WTC11 (cell line): ENCODE results near the gene LOXL1. TPM values are rescaled to one million over a fixed set of nuclear protein-coding genes. Genes with fewer than 3 reads are reported as not detected.

Experiments used
- ATAC-seq: fragments of 200-7000 bp; cut with Tn5 transposase; 2 replicates; pipeline ENCODE4 v1.10.0; 2021; ENCODE audit warnings: mild to moderate bottlenecking, moderate library complexity
- CTCF ChIA-PET: fragments of 300-600 bp; sonication (Branson Sonifier 250); formaldehyde crosslinking; loops from one replicate; lab custom pipeline; 2021; ENCODE audit warnings: antibody characterized with exemption; lab: Charles Lee
- POLR2A ChIA-PET: fragments of 350-600 bp; sonication (Branson Sonifier 250); formaldehyde crosslinking; loops from one replicate; lab custom pipeline; 2021; ENCODE audit warnings: antibody characterized with exemption; lab: Charles Lee
- DNase-seq: peaks from one replicate; pipeline ENCODE4 v3.0.0; 2021; ENCODE audit warnings: low spot score
- H3K27ac Mint-ChIP-seq: 2 replicates; pipeline ENCODE4 v1.8.0; 2021; ENCODE audit warnings: mixed read lengths
- H3K27me3 Mint-ChIP-seq: 2 replicates; pipeline ENCODE4 v1.8.0; 2021; ENCODE audit warnings: low read depth, mild to moderate bottlenecking, moderate library complexity, mixed read lengths
- H3K36me3 Mint-ChIP-seq: 2 replicates; pipeline ENCODE4 v1.8.0; 2021; ENCODE audit warnings: mixed read lengths
- H3K4me1 Mint-ChIP-seq: 2 replicates; pipeline ENCODE4 v1.8.0; 2022; ENCODE audit warnings: mixed read lengths
- H3K4me3 Mint-ChIP-seq: 2 replicates; pipeline ENCODE4 v1.8.0; 2021; ENCODE audit warnings: mild to moderate bottlenecking, moderate library complexity, mixed read lengths
- H3K9me3 Mint-ChIP-seq: 2 replicates; pipeline ENCODE4 v1.8.0; 2021; ENCODE audit warnings: mixed read lengths
- CREB1 ChIP-seq: sonication (generic); formaldehyde crosslinking; IDR thresholded peaks from 2 replicates; pipeline ENCODE4 v1.8.0; 2023; ENCODE audit warnings: mild to moderate bottlenecking, missing genetic modification reagents
- MAX ChIP-seq: sonication (generic); formaldehyde crosslinking; IDR thresholded peaks from 2 replicates; pipeline ENCODE4 v1.8.0; 2022; ENCODE audit warnings: mild to moderate bottlenecking, missing genetic modification reagents
- NR2C2 ChIP-seq: sonication (generic); formaldehyde crosslinking; IDR thresholded peaks from 2 replicates; pipeline ENCODE4 v1.8.0; 2022; ENCODE audit warnings: mild to moderate bottlenecking, missing genetic modification reagents
- PRRX2 ChIP-seq: fragments of 250-450 bp; sonication (Bioruptor Pico); IDR thresholded peaks from 2 replicates; pipeline ENCODE4 v1.8.0; 2021; ENCODE audit warnings: mild to moderate bottlenecking
- SP1 ChIP-seq: sonication (generic); formaldehyde crosslinking; conservative IDR thresholded peaks from 2 replicates; pipeline ENCODE4 v1.8.1; 2022; ENCODE audit warnings: missing genetic modification reagents
- ZBTB21 ChIP-seq: sonication (generic); formaldehyde crosslinking; IDR thresholded peaks from 2 replicates; pipeline ENCODE4 v1.8.1; 2023; ENCODE audit warnings: mild to moderate bottlenecking, missing genetic modification reagents, borderline replicate concordance
- ZNF219 ChIP-seq: sonication (generic); formaldehyde crosslinking; IDR thresholded peaks from 2 replicates; pipeline ENCODE4 v1.8.0; 2023; ENCODE audit warnings: missing genetic modification reagents, mild to moderate bottlenecking, borderline replicate concordance
- ZNF281 ChIP-seq: sonication (generic); formaldehyde crosslinking; IDR thresholded peaks from 2 replicates; pipeline ENCODE4 v1.8.0; 2023; ENCODE audit warnings: mild to moderate bottlenecking, missing genetic modification reagents
- ZNF416 ChIP-seq: fragments of 250-450 bp; sonication (Bioruptor Pico); IDR thresholded peaks from 2 replicates; pipeline ENCODE4 v1.9.0; 2021; ENCODE audit warnings: mild to moderate bottlenecking, inconsistent platforms
- ZNF423 ChIP-seq: fragments of 250-450 bp; sonication (Bioruptor Pico); IDR thresholded peaks from 2 replicates; pipeline ENCODE4 v2.1.2; 2022; ENCODE audit warnings: mild to moderate bottlenecking, moderate library complexity
- total RNA-seq: library from RNA; stranded (reverse); gene quantifications from 3 replicates; pipeline ENCODE4 v1.2.3, GENCODE V29; 2021
- TF ChIP-seq, protein P1 (sequence below): sonication (generic); formaldehyde crosslinking; conservative IDR thresholded peaks from 2 replicates; pipeline ENCODE4 v1.8.1; 2022; ENCODE audit warnings: mild to moderate bottlenecking, missing genetic modification reagents
- TF ChIP-seq, protein P2 (sequence below): fragments of 250-450 bp; sonication (Bioruptor Pico); IDR thresholded peaks from 2 replicates; pipeline ENCODE4 v1.9.0; 2021; ENCODE audit warnings: mild to moderate bottlenecking
- TF ChIP-seq, protein P3 (sequence below): fragments of 250-450 bp; sonication (Bioruptor Pico); IDR thresholded peaks from 2 replicates; pipeline ENCODE4 v1.9.0; 2021; ENCODE audit warnings: mild to moderate bottlenecking, borderline replicate concordance
- TF ChIP-seq, protein P4 (sequence below): sonication (generic); formaldehyde crosslinking; IDR thresholded peaks from 2 replicates; pipeline ENCODE4 v1.8.1; 2023; ENCODE audit warnings: mild to moderate bottlenecking, moderate library complexity, missing genetic modification reagents
- TF ChIP-seq, protein P5 (sequence below): sonication (generic); formaldehyde crosslinking; IDR thresholded peaks from 2 replicates; pipeline ENCODE4 v1.8.0; 2022; ENCODE audit warnings: mild to moderate bottlenecking, missing genetic modification reagents

LOXL1 gene
- total RNA-seq, 1 experiment from 2014 or later: 10.6 TPM

- TF ChIP-seq, protein P1, sequence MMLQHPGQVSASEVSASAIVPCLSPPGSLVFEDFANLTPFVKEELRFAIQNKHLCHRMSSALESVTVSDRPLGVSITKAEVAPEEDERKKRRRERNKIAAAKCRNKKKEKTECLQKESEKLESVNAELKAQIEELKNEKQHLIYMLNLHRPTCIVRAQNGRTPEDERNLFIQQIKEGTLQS (CRISPR knock-in tag): no peak
- TF ChIP-seq SP1 (CRISPR knock-in tag) (peak; percentile 48; the same call in 1 of the 2 replicates), ZNF281 (CRISPR knock-in tag) (peak; percentile 35; the same call in 1 of the 2 replicates)
Observed at GRCh38 chr15:73922186-73923151, 3.8 kb upstream of the LOXL1 start (continued).

DNA sequence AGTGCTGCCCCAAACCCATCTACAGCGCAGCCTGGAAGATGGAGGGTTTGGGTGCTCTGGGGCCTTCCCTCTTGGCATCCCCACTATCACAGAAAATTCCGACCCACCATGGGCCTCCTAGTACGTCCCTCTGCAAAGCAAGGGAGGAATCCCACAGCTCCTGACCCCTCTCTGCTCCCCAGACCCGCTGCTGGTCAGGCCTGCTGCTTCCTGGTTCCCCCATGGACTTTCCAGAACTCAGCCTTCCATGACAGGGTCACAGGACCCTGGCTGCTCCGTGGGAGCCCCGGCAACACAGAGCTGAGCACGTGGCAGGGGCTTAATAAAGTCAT lies 3.1 kb upstream of the LOXL1 start:
- ChIA-PET POLR2A (interaction anchor here (0.8 to 1.3 kb wide), 3 partner anchors 12 to 71 kb away, joined by 3 to 7 read pairs (median 3); partner anchors contain the start of gene PML), CTCF (interaction anchor here (1.2 to 2.3 kb wide), 15 partner anchors 8 to 219 kb away, joined by 3 to 17 read pairs (median 6); partner anchors contain the start of gene PML)
- TF ChIP-seq MAX (CRISPR knock-in tag) (no peak), PRRX2 (CRISPR knock-in tag) (no peak), ZNF423 (CRISPR knock-in tag) (no peak)
- H3K27ac Mint-ChIP-seq: no peak overlapping the region; the same call in 1 of the 2 replicates
- DNase-seq (no peak), ATAC-seq (no peak)
- H3K9me3 Mint-ChIP-seq: peaks cover 9% of the 10 kb centered on the region
- H3K4me1 Mint-ChIP-seq: peaks cover 55% of the 10 kb centered on the region
- H3K27me3 Mint-ChIP-seq: peaks cover 10% of the 10 kb centered on the region
- peaks cover 10% of the 10 kb centered on the region for H3K36me3 Mint-ChIP-seq
- peak overlapping the region; percentile 47 for H3K4me3 Mint-ChIP-seq

DNA sequence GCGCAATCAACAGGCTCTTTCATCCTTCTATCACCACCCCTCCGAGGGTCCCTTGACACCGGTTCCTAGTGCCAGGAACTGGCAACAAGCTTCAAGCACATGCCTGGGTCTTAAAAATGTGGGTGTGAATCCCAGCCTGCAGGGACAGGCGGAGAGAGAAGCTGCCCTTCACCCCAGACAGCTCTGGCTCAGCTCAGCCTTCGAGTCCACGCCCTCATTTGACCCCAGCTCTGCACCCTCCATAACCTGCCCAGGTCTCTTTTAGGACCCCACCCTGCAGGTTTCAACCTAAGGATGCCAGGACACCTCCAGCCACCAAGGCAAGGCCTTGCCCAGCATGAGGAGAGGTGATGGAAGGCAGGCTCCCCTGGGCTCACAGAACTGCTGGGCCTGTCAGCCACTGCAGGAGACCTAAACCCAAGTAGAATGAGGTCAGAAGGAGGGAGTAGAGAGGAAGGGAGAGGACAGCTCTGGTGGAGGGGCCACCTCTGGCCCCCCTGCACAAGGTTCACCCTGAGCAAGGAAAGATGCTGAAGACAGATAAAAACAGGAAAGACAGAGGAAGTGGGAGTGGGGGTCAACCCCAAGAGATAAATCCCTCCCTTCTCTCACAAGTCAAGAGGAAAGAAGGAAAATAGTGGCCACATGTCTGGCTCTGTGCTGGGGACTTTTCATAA lies 2.6 kb upstream of the LOXL1 start:
- ATAC-seq (no peak), DNase-seq (no peak)
- H3K27me3 Mint-ChIP-seq: peaks cover 11% of the 10 kb centered on the region
- H3K36me3 Mint-ChIP-seq: peaks cover 5% of the 10 kb centered on the region
- peaks cover 58% of the 10 kb centered on the region for H3K4me1 Mint-ChIP-seq
- ChIA-PET CTCF (interaction anchor here (1.0 to 5.2 kb wide), 12 partner anchors 8 to 219 kb away, joined by 4 to 43 read pairs (median 7); partner anchors contain the start of gene PML), POLR2A (interaction anchor here (0.8 to 1.0 kb wide), 2 partner anchors 11 to 30 kb away, joined by 3 read pairs; no protein-coding TSS in a partner anchor)
- H3K4me3 Mint-ChIP-seq: peak overlapping the region; percentile 47
- no peak overlapping the region; the same call in 1 of the 2 replicates for H3K27ac Mint-ChIP-seq
- H3K9me3 Mint-ChIP-seq: peaks cover 5% of the 10 kb centered on the region
- TF ChIP-seq NR2C2 (CRISPR knock-in tag) (no peak), PRRX2 (CRISPR knock-in tag) (no peak), ZNF416 (no peak), ZNF219 (CRISPR knock-in tag) (no peak), SP1 (CRISPR knock-in tag) (no peak), ZBTB21 (CRISPR knock-in tag) (no peak), CREB1 (CRISPR knock-in tag) (no peak)
- TF ChIP-seq, protein P2, sequence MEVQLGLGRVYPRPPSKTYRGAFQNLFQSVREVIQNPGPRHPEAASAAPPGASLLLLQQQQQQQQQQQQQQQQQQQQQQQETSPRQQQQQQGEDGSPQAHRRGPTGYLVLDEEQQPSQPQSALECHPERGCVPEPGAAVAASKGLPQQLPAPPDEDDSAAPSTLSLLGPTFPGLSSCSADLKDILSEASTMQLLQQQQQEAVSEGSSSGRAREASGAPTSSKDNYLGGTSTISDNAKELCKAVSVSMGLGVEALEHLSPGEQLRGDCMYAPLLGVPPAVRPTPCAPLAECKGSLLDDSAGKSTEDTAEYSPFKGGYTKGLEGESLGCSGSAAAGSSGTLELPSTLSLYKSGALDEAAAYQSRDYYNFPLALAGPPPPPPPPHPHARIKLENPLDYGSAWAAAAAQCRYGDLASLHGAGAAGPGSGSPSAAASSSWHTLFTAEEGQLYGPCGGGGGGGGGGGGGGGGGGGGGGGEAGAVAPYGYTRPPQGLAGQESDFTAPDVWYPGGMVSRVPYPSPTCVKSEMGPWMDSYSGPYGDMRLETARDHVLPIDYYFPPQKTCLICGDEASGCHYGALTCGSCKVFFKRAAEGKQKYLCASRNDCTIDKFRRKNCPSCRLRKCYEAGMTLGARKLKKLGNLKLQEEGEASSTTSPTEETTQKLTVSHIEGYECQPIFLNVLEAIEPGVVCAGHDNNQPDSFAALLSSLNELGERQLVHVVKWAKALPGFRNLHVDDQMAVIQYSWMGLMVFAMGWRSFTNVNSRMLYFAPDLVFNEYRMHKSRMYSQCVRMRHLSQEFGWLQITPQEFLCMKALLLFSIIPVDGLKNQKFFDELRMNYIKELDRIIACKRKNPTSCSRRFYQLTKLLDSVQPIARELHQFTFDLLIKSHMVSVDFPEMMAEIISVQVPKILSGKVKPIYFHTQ: no peak
- TF ChIP-seq, protein P3, sequence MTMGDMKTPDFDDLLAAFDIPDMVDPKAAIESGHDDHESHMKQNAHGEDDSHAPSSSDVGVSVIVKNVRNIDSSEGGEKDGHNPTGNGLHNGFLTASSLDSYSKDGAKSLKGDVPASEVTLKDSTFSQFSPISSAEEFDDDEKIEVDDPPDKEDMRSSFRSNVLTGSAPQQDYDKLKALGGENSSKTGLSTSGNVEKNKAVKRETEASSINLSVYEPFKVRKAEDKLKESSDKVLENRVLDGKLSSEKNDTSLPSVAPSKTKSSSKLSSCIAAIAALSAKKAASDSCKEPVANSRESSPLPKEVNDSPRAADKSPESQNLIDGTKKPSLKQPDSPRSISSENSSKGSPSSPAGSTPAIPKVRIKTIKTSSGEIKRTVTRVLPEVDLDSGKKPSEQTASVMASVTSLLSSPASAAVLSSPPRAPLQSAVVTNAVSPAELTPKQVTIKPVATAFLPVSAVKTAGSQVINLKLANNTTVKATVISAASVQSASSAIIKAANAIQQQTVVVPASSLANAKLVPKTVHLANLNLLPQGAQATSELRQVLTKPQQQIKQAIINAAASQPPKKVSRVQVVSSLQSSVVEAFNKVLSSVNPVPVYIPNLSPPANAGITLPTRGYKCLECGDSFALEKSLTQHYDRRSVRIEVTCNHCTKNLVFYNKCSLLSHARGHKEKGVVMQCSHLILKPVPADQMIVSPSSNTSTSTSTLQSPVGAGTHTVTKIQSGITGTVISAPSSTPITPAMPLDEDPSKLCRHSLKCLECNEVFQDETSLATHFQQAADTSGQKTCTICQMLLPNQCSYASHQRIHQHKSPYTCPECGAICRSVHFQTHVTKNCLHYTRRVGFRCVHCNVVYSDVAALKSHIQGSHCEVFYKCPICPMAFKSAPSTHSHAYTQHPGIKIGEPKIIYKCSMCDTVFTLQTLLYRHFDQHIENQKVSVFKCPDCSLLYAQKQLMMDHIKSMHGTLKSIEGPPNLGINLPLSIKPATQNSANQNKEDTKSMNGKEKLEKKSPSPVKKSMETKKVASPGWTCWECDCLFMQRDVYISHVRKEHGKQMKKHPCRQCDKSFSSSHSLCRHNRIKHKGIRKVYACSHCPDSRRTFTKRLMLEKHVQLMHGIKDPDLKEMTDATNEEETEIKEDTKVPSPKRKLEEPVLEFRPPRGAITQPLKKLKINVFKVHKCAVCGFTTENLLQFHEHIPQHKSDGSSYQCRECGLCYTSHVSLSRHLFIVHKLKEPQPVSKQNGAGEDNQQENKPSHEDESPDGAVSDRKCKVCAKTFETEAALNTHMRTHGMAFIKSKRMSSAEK (CRISPR knock-in tag): no peak
- TF ChIP-seq, protein P4, sequence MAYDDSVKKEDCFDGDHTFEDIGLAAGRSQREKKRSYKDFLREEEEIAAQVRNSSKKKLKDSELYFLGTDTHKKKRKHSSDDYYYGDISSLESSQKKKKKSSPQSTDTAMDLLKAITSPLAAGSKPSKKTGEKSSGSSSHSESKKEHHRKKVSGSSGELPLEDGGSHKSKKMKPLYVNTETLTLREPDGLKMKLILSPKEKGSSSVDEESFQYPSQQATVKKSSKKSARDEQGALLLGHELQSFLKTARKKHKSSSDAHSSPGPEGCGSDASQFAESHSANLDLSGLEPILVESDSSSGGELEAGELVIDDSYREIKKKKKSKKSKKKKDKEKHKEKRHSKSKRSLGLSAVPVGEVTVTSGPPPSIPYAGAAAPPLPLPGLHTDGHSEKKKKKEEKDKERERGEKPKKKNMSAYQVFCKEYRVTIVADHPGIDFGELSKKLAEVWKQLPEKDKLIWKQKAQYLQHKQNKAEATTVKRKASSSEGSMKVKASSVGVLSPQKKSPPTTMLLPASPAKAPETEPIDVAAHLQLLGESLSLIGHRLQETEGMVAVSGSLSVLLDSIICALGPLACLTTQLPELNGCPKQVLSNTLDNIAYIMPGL (CRISPR knock-in tag): no peak
- TF ChIP-seq, protein P5, sequence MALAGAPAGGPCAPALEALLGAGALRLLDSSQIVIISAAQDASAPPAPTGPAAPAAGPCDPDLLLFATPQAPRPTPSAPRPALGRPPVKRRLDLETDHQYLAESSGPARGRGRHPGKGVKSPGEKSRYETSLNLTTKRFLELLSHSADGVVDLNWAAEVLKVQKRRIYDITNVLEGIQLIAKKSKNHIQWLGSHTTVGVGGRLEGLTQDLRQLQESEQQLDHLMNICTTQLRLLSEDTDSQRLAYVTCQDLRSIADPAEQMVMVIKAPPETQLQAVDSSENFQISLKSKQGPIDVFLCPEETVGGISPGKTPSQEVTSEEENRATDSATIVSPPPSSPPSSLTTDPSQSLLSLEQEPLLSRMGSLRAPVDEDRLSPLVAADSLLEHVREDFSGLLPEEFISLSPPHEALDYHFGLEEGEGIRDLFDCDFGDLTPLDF: no peak
